T-helper 1 cell treated with Interleukin-12 subunit alpha and Interleukin-12 subunit beta and Interleukin-4 antibody, amounts not matched to agents 30 ng/mL and 1 ng/mL, for 36 hours (primary cell): ENCODE measurements around the gene GALNT6. TPM values are rescaled to one million over a fixed set of nuclear protein-coding genes. Genes with fewer than 3 reads are reported as not detected.

Source experiments
- intact Hi-C: fragments of 100-400 bp; cut with micrococcal nuclease; formaldehyde crosslinking; loops from one replicate; pipeline ENCODE4 v1.15.1; 2024
- total RNA-seq: library from RNA; stranded (reverse); gene quantifications from 2 replicates; pipeline ENCODE4 v1.2.3, GENCODE V29; 2022

Gene GALNT6
- total RNA-seq, 1 donor from 2014 or later, result 17.7 TPM

DNA sequence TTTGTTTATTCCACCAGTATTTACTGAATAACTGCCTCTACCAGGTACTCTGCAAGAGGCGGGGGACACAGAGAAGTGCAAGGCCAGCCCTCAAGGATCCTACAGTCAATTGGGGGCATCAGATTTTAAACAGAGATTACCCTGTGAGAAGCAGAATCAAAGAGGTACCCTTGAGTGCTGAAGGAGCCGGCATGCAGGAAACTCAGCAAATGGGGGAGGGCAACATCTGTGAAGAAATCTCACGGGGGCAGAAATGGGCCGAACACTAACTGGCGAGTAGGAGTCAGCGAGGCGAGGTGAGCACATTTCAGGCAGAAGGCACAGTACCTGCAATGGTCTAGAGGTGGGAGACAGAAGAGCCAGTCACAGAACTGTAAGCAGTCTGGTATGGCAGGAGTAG lies 9.0 kb downstream of the GALNT6 start:
- intact Hi-C loops, result no loop called here

DNA sequence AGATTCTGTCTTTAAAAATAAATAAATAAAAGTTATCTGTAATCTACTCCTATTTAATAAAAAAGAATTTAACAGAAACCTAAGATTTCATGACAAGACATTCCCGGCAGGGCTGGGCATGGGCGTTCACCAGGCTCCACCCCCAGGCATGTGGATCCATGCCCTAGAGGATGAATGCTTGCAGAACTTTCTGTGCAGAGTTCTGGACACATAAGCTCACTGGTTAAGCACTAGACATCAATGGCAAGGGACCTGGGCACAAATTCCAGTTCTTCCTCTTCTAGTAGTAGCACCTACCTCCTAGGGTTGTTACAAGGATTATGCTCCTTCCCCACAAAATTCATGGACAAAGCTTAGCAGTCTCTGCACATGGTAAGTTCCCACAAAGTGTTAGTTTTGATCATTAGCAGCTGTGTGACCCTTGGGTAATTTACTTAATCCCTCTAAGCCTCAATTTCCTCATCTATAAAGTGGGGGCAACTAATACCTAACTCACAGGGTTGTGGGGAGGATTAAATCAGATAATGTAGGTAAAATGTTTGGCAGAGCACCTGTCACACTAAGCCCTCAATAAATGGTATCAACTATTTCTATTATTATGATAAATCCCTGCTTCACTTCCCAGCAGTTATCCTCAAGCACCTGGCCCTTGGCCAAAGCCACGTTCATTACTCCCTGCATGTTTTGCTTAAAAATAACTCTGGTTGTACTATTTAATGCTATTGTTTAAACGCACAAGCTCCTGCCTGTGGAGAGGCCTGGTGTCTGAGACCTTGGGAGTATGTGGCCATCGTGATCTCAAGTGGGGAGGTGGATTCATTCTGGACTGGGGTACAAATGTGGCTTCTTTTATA lies 9.8 kb downstream of the GALNT6 start:
- intact Hi-C loops, result no loop called here

- intact Hi-C loops, result no loop called here
Measured at GRCh38 chr12:51379571-51379970, 11.6 kb downstream of the GALNT6 start.

DNA sequence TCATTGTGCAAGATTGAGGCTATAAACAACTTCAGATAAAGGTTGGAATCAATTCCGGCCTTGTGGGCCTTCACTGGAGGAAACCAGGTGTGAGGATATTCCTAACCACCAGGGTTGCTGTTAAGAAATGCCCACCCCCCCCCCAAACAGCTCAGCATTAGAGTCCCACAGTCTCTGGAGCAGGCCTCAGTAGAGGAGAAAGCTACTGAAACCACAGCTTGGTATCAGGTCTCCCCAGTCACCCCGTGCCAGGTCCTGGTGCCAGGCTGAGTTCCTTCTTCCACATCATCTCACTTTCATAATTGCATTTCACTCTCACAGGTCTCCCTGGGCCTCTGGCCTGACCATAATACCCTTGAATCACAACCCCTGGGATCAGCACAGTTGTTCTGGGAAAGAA lies 12.5 kb downstream of the GALNT6 start:
- intact Hi-C loops, result no loop called here

DNA sequence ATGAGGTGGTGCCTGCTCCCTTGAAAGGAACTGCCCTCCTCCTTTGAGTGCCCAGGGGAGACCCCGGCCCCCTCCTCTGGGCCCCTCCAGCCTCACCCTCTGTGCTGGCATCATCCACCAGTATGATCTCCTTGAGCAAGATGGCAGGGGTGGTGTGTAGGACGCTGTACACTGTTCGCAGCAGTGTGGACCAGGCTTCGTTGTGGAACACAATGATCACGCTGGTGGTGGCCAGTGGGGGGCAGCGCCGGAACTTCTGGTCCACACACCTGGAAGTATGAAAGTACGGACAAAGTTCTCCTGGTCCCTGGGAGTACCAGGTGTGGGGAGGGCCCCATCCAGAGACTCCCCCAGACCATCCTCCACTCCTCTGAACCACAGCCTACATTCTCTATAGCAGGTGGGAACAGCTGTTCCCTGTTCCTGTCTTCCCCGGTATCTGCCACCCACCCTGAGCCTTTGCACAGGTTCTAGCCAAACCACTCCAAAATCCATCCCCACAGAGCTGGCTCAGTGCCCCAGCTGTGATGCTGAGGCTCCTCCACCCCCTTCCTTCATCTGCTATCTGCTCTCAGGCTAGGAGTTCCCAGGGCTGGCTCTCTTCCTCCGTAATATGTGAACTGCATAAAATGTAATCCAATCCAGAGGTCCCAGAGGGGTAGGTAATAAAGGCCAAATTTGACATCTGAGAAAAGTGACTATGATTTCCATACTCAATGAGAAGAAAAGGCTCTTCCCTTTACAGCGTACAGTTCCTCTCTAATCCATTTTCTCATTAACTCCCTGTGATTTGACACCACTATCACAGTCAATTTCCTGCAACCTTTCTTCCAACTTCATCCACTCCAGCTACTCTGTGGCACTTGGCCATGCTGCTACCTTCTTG lies 13.9 kb downstream of the GALNT6 start:
- intact Hi-C loops, result no loop called here

- intact Hi-C loops, result no loop called here
Measured at GRCh38 chr12:51374856-51375255, 16.4 kb downstream of the GALNT6 start.

GRCh38 chr12:51374361-51374760 lies 16.8 kb downstream of the GALNT6 start:
- intact Hi-C loops, result no loop called here

DNA sequence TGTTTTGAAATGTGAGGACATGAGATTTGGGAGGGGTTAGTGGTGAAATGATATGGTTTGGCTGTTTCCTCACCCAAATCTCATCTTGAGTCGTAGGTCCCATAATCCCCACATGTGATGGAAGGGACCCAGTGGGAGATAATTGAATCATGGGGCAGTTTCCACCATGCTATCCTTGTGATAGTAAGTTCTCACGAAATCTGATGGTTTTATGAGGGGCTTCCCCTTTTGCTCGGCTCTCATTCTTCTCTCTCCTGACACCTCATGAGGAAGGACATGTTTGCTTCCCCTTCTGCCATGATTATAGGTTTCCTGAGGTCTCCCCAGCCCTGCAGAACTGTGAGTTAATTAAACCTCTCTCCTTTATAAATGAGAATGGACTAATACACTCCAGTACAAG lies 18.0 kb downstream of the GALNT6 start:
- intact Hi-C loops, result no loop called here

DNA sequence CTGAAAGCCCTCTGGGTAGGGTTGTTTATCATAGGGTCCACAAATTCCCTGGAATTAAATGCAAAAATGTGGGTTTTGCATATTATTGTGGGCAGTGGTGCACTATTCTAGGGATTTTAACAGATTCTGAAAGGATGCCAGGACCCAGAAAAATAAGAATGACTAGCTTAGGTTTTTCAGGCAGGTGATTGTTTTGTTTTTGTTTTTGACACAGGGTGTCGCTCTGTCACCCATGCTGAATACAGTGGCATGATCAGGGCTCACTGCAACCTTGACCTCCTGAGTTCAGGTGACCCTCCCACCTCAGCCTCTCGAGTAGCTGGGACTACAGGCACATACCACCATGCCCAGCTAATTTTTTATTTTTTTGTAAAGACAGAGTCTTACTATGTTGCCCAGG lies 19.2 kb downstream of the GALNT6 start:
- intact Hi-C loops, result no loop called here

DNA sequence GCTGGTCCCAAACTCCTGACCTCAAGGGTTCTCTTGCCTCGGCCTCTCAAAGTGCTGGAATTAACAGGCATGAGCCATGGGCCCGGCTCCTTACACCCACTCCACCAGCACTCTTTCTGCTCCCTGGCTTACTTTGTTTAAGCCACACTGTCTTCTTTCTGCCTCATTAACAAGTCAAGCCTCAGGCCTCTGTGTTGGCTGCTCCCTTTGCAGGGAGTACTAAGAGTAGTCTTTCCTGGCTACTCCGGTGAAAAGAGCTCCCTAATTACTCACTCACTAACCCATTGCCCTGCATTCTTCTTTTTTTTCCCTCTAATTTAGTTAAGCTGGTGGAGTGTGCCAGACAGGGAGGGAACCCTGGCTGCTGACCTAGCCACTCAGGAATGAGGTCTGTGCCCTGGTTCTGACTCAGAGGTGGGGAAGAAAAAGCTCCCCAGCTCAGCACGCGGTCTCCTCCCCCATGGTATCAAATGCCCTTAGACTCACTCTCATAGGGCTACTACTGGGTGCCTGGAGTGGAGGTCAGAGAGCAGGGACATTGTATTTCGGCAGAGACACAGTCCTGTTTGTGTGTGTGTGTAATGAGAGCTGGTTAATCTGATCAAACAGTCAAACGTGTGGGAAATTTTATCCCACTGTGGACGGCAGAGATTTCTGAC lies 19.8 kb downstream of the GALNT6 start:
- intact Hi-C loops, result no loop called here

DNA sequence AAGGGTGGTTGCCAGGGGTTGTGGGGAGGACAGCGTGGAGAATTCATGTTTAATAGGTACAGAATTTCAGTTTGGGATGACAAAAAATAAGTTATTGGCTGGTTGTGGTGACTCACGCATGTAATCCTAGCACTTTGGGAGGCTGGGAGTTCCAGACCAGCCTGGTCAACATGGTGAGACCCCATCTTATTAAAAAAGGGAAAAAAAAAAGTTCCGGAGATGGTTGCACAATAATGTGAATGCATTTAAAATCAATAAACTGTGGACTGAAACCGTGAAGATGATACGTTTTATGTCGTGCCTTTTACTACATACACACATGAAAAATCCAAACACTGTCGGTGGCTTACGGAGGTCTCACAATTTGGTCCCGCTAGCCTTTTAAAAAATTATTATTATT lies 20.5 kb downstream of the GALNT6 start:
- intact Hi-C loops, result no loop called here

DNA sequence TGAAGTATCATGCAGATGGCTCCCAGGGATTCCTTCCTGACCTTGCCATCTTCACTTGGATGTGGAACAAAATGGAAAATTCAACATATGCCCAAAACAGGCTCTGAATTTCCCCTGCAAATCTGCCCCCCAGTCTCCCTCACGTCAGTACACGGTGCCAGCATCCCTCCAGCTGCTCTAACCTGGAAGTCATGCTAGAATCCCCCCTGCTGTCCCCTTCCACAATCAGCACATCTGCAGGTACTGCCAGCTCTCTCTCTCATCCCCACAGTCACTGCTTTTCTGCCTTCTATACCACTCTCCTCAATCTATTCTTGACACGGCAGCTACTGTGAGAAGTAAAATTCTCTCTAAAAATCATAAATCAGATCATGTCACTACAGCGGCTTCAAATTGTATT lies 21.6 kb downstream of the GALNT6 start:
- intact Hi-C loops, result loop anchor here (1.0 to 10.0 kb wide), 11 partner anchors 26 to 865 kb away; partner anchors contain the start of genes CSRNP2 and DIP2B

- intact Hi-C loops, result loop anchor here (1.0 to 10.0 kb wide), 13 partner anchors 22 to 864 kb away; partner anchors contain the start of genes CSRNP2, DIP2B, GALNT6 and POU6F1
Measured at GRCh38 chr12:51368640-51369517, 22.3 kb downstream of the GALNT6 start.

DNA sequence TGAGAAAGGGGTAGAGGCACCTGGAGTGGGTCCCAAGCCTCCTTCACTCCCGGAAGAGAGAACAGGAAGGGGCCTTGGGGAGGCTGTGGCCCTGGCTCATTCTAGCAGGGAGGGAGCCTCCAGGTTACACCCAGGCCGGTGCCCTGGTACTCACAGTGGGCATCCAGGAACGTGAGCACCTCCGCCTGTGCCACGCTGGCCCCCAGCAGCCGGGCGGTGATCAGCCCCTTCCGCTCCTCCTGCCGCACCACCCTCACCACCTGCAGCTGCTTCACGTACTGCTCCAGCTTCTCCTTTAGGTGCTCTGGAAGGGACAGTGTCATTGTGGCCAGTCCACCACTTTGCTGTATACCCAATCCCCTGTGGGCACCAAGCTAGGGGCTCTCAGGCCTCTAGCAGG lies 25.9 kb downstream of the GALNT6 start:
- intact Hi-C loops, result loop anchor here (5.0 to 10.0 kb wide), 2 partner anchors 117 to 860 kb away; partner anchors contain the start of gene DIP2B

- intact Hi-C loops, result loop anchor here (10.0 kb wide), 1 partner anchor 859 kb away; the partner anchor contains the start of gene DIP2B
Measured at GRCh38 chr12:51364001-51364400, 27.2 kb downstream of the GALNT6 start.

- intact Hi-C loops, result loop anchor here (10.0 kb wide), 1 partner anchor 858 kb away; the partner anchor contains the start of gene DIP2B
Measured at GRCh38 chr12:51362747-51363342, 28.4 kb downstream of the GALNT6 start.

DNA sequence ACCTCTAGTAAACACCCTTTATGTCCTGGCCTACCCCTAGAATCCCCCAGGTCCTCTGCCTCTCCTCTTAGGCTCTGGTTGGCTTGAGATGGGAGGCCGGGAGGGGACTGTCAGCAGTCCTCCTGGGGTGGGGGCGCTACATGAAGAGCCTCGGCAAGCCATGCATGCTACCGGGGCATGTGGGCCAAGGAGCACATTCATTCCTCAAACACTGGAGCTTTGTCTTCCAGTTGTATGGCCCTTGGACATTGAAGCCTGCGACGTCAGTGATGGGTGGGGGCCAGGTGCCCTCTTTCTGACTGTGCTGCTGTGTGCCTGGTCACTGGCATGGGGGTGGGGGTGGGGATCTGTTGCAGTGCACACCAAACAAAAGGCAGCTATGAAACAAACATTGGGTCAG lies 28.9 kb downstream of the GALNT6 start:
- intact Hi-C loops, result loop anchor here (10.0 kb wide), 1 partner anchor 858 kb away; the partner anchor contains the start of gene DIP2B

- intact Hi-C loops, result loop anchor here (10.0 kb wide), 1 partner anchor 857 kb away; the partner anchor contains the start of gene DIP2B
Measured at GRCh38 chr12:51361161-51362016, 29.8 kb downstream of the GALNT6 start.

DNA sequence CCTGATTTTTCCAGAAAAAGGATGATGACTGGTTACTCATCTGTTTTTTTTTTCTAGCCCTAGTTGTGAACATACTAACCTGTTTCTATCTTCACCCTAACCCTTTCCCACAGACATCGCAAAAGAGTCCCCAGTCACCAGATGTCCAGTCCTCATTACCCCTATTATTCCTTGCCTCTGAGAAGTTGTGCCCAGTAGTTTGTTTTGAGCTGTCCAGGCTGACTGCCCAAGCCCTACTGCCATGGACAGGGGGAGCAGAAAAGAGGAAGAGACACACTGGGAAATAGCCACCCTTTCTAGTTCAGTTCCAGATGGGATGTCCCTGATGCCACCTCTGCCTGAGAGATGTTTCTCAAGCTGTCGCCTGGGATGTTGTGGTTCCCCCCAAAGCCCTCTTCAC lies 30.9 kb downstream of the GALNT6 start:
- intact Hi-C loops, result loop anchor here (10.0 kb wide), 1 partner anchor 856 kb away; the partner anchor contains the start of gene DIP2B
